T-helper 2 cell treated with Interferon-gamma antibody and Interleukin-4, amounts not matched to agents 5 μg/mL and 100 μg/mL, for 36 hours (primary cell): ENCODE measurements around the gene SPARCL1.
A peak's percentile ranks its signal among the peaks of the same experiment; 100 is the strongest.
"Not testable (repeated sequence)": the region's sequence is repeated elsewhere in the genome, so short reads cannot be mapped to it uniquely, and the experiment has no call there.

Source experiments
- DNase-seq: peaks from one replicate; pipeline ENCODE4 v3.0.0; 2021; ENCODE audit warnings: low spot score
- H3K27ac Mint-ChIP-seq: one replicate; pipeline ENCODE4 v1.8.0; 2021; ENCODE audit warnings: mild to moderate bottlenecking, mixed read lengths
- H3K27me3 Mint-ChIP-seq: one replicate; pipeline ENCODE4 v1.8.0; 2021; ENCODE audit warnings: low read depth, mixed read lengths
- H3K36me3 Mint-ChIP-seq: one replicate; pipeline ENCODE4 v1.8.0; 2021; ENCODE audit warnings: low read depth, mixed read lengths
- H3K4me1 Mint-ChIP-seq: one replicate; pipeline ENCODE4 v1.8.0; 2021; ENCODE audit warnings: low read depth, mixed read lengths
- H3K4me3 Mint-ChIP-seq: one replicate; pipeline ENCODE4 v1.8.0; 2022; ENCODE audit warnings: mild to moderate bottlenecking, moderate library complexity, mixed read lengths
- H3K9me3 Mint-ChIP-seq: one replicate; pipeline ENCODE4 v1.8.0; 2021; ENCODE audit warnings: mixed read lengths

The SPARCL1 gene

GRCh38 chr4:87529187-87529586 is at the start of gene SPARCL1:
SPARCL1 (minus strand) TSS chr4:87529376; CDS start chr4:87499574, 29,802 bp downstream.
- Mint-ChIP-seq H3K4me3 (no peak within 1 kb of the TSS), H3K9me3 (peaks cover 5% of the 10 kb centered on the region), H3K27me3 (peaks cover 16% of the 10 kb centered on the region), H3K36me3 (no peaks in the 10 kb centered on the region), H3K27ac (no peak within 1 kb of the TSS), H3K4me1 (no peaks in the 10 kb centered on the region)
- no peak for DNase-seq

GRCh38 chr4:87575983-87576382 is 46.8 kb upstream of the SPARCL1 start:
- Mint-ChIP-seq H3K36me3 (no peaks in the 10 kb centered on the region), H3K27ac (no peak overlapping the region), H3K4me1 (peaks cover 7% of the 10 kb centered on the region), H3K27me3 (no peaks in the 10 kb centered on the region), H3K9me3 (no peaks in the 10 kb centered on the region), H3K4me3 (no peak overlapping the region)
- no peak for DNase-seq

GRCh38 chr4:87575408-87575807 is 46.2 kb upstream of the SPARCL1 start:
- H3K27ac Mint-ChIP-seq = no peak overlapping the region
- DNase-seq = no peak
- peaks cover 12% of the 10 kb centered on the region for H3K4me1 Mint-ChIP-seq
- H3K27me3 Mint-ChIP-seq = no peaks in the 10 kb centered on the region
- H3K9me3 Mint-ChIP-seq = no peaks in the 10 kb centered on the region
- H3K36me3 Mint-ChIP-seq = no peaks in the 10 kb centered on the region
- no peak overlapping the region for H3K4me3 Mint-ChIP-seq

GRCh38 chr4:87574996-87575395 is 45.8 kb upstream of the SPARCL1 start:
- Mint-ChIP-seq H3K9me3 (no peaks in the 10 kb centered on the region), H3K36me3 (no peaks in the 10 kb centered on the region), H3K27ac (no peak overlapping the region), H3K27me3 (no peaks in the 10 kb centered on the region), H3K4me3 (no peak overlapping the region), H3K4me1 (peaks cover 13% of the 10 kb centered on the region)
- no peak for DNase-seq

GRCh38 chr4:87574376-87574775 is 45.2 kb upstream of the SPARCL1 start:
- not testable (repeated sequence) for H3K27ac Mint-ChIP-seq, DNase-seq, H3K4me1 Mint-ChIP-seq, H3K4me3 Mint-ChIP-seq, H3K36me3 Mint-ChIP-seq, H3K27me3 Mint-ChIP-seq, H3K9me3 Mint-ChIP-seq

- Mint-ChIP-seq H3K4me3 (no peak overlapping the region), H3K4me1 (peaks cover 13% of the 10 kb centered on the region), H3K27me3 (peaks cover 2% of the 10 kb centered on the region), H3K27ac (no peak overlapping the region), H3K9me3 (no peaks in the 10 kb centered on the region), H3K36me3 (no peaks in the 10 kb centered on the region)
- DNase-seq = no peak
Observed at GRCh38 chr4:87570290-87570805, 41.2 kb upstream of the SPARCL1 start.

- DNase-seq = no peak
- peaks cover 2% of the 10 kb centered on the region for H3K27me3 Mint-ChIP-seq
- no peak overlapping the region for H3K4me3 Mint-ChIP-seq
- peaks cover 14% of the 10 kb centered on the region for H3K4me1 Mint-ChIP-seq
- no peaks in the 10 kb centered on the region for H3K36me3 Mint-ChIP-seq
- H3K27ac Mint-ChIP-seq = no peak overlapping the region
- peaks cover 3% of the 10 kb centered on the region for H3K9me3 Mint-ChIP-seq
Observed at GRCh38 chr4:87567191-87567590, 38.0 kb upstream of the SPARCL1 start.

- peaks cover 6% of the 10 kb centered on the region for H3K9me3 Mint-ChIP-seq
- peaks cover under 1% of the 10 kb centered on the region for H3K36me3 Mint-ChIP-seq
- H3K4me3 Mint-ChIP-seq = no peak overlapping the region
- H3K27ac Mint-ChIP-seq = no peak overlapping the region
- peaks cover 14% of the 10 kb centered on the region for H3K4me1 Mint-ChIP-seq
- peaks cover 2% of the 10 kb centered on the region for H3K27me3 Mint-ChIP-seq
- no peak for DNase-seq
Observed at GRCh38 chr4:87566276-87566675, 37.1 kb upstream of the SPARCL1 start.

- peaks cover 4% of the 10 kb centered on the region for H3K36me3 Mint-ChIP-seq
- peaks cover 2% of the 10 kb centered on the region for H3K27me3 Mint-ChIP-seq
- H3K4me3 Mint-ChIP-seq = no peak overlapping the region
- peaks cover 17% of the 10 kb centered on the region for H3K4me1 Mint-ChIP-seq
- DNase-seq = no peak
- no peak overlapping the region for H3K27ac Mint-ChIP-seq
- H3K9me3 Mint-ChIP-seq = peaks cover 10% of the 10 kb centered on the region
Observed at GRCh38 chr4:87565746-87566145, 36.6 kb upstream of the SPARCL1 start.

- Mint-ChIP-seq H3K4me3 (no peak overlapping the region), H3K36me3 (peaks cover 7% of the 10 kb centered on the region), H3K27ac (no peak overlapping the region), H3K9me3 (peaks cover 10% of the 10 kb centered on the region), H3K27me3 (peaks cover under 1% of the 10 kb centered on the region), H3K4me1 (peaks cover 35% of the 10 kb centered on the region)
- no peak for DNase-seq
Observed at GRCh38 chr4:87560802-87561201, 31.6 kb upstream of the SPARCL1 start.

GRCh38 chr4:87559090-87559837 is 30.1 kb upstream of the SPARCL1 start:
- Mint-ChIP-seq H3K27me3 (peaks cover 3% of the 10 kb centered on the region), H3K4me1 (peaks cover 31% of the 10 kb centered on the region), H3K27ac (peak overlapping the region; percentile 79), H3K4me3 (peak overlapping the region; percentile 61), H3K9me3 (peaks cover 10% of the 10 kb centered on the region), H3K36me3 (peaks cover 7% of the 10 kb centered on the region)
- peak; percentile 66 for DNase-seq

- Mint-ChIP-seq H3K9me3 (peaks cover 9% of the 10 kb centered on the region), H3K27me3 (peaks cover 9% of the 10 kb centered on the region), H3K4me3 (no peak overlapping the region), H3K27ac (no peak overlapping the region), H3K4me1 (peaks cover 31% of the 10 kb centered on the region), H3K36me3 (peaks cover 7% of the 10 kb centered on the region)
- DNase-seq = no peak
Observed at GRCh38 chr4:87557348-87557747, 28.2 kb upstream of the SPARCL1 start.

- Mint-ChIP-seq H3K9me3 (peaks cover 2% of the 10 kb centered on the region), H3K27me3 (peaks cover 13% of the 10 kb centered on the region), H3K27ac (no peak overlapping the region), H3K36me3 (peaks cover 3% of the 10 kb centered on the region), H3K4me3 (no peak overlapping the region), H3K4me1 (peaks cover 28% of the 10 kb centered on the region)
- DNase-seq = no peak
Observed at GRCh38 chr4:87555773-87556619, 26.8 kb upstream of the SPARCL1 start.

GRCh38 chr4:87553182-87553581 is 24.0 kb upstream of the SPARCL1 start:
- Mint-ChIP-seq H3K36me3 (peaks cover 2% of the 10 kb centered on the region), H3K9me3 (no peaks in the 10 kb centered on the region), H3K4me1 (peaks cover 6% of the 10 kb centered on the region), H3K4me3 (no peak overlapping the region), H3K27ac (no peak overlapping the region), H3K27me3 (peaks cover 23% of the 10 kb centered on the region)
- DNase-seq = no peak
